T follicular helper cell (primary cell): ENCODE measurements around the gene KREMEN2.

Experiments
- DNase-seq: peaks from one replicate; pipeline ENCODE4 v3.0.0-alpha.2; 2020; ENCODE audit warnings: low read depth

KREMEN2 gene

GRCh38 chr16:2980227-2981176 lies 16.4 kb downstream of the KREMEN2 start, which contains the start of gene PKMYT1:
PKMYT1 (minus strand) TSS chr16:2980446; CDS start chr16:2979657, 789 bp downstream.
- peak; percentile 88 for DNase-seq

GRCh38 chr16:2981177-2981898 lies 17.3 kb downstream of the KREMEN2 start:
- no peak for DNase-seq

DNA sequence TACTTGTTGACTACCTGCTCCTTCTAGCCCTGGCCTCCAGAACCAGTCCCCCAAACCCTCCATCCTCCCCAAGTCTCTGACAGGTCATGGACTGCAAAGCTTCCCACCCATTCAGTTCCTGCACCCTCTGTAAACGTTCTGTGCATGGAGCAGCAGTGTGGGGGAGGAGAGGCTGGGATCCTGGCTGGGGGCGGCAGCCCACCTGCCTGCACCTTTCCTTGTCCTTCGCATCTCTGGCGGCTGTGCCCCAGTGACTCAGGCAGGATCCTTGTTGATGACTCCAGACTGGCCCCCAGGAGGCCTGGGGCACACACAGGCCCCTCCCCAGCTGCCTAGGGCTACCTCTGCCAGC lies 17.8 kb downstream of the KREMEN2 start:
- DNase-seq, result no peak

DNA sequence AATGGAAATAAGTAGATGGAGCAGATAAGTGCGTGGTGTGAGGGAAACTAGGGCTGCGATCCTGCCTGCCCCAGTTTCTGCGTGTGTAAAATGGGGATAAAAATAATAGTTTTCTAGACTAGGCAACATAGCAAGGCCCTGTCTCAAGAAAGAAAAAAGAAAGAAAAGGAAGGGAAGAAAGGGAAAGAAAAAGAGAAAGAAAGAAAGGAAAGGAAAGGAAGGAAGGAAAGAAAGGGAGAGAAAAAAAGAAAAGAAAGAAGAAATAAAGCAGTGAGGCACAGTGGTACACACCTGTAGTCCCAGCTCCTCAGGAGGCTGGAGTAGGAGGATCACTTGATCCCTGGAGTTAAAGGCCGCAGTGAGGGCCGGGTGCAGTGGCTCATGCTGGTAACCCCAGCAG lies 18.3 kb downstream of the KREMEN2 start:
- no peak for DNase-seq

- DNase-seq, result peak; percentile 38
Observed at GRCh38 chr16:2983706-2984136, 19.6 kb downstream of the KREMEN2 start.

- DNase-seq, result no peak
Observed at GRCh38 chr16:2985462-2985861, 21.4 kb downstream of the KREMEN2 start.

DNA sequence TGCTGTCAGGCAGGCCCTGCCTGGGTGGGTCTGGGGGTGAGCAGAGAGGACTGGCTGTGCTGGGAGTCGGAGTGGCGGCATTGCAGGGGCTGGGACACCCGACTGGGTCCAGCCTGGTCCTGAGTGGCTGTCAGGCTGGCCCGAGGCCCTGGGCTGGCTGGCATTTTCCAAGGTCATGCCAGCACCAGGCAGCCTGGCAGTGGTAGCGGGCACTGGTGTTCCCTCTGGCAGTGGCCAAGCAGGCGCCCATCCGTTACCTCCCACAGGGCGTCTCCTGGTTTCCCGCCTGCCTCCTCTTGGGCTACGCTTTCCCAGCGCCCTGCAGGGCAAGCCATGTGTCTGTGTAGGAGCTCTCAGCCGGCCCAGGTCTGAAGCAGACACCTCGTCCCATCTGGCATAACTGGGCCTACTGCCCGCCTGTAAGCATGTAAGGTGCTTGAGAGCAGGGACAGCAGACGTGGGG lies 21.8 kb downstream of the KREMEN2 start:
- DNase-seq, result no peak

GRCh38 chr16:2986623-2987188 lies 22.6 kb downstream of the KREMEN2 start:
- DNase-seq, result no peak

GRCh38 chr16:2987286-2987685 lies 23.2 kb downstream of the KREMEN2 start:
- DNase-seq, result no peak

DNA sequence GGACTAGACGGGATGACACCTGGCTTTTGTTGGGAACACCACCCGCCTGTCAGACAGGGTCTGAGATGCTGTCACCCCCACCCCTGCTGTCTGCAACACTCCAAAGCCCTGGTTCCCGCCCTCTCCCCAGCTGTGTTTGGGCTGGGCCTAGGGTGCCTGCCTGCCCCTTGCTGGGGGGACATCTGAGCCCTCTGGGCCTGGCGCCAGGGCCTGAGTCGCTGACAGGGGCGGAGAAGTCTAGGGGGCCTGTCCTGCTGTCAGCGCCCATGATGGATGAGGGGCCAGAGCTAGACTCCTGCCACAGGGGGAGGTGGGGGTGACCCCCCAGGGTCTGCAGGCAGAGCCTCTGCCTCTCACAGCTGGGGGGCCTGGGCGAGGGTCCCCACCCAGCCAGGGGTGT lies 23.8 kb downstream of the KREMEN2 start:
- no peak for DNase-seq

- DNase-seq, result no peak
Observed at GRCh38 chr16:2988590-2989099, 24.6 kb downstream of the KREMEN2 start.

DNA sequence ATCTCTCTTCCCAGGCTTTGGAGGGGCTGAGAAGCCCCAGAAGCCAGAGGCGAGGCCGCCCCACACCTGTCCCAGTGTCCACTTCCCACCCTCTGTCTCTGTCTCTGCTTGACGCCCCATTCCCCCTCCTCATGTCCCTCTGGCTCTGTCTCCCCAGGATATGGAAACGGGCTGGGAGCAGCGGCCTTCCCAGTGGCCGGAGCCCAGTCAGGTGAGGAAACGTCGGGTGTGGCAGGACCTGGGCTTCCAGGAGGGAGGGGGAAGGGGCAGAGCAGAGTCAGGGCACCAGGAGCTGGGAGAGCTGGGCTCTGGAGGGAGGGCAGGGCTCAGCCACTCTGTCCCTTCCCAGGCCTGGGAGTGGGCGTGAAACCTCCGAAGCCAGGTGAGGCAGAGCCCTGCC lies 26.8 kb downstream of the KREMEN2 start:
- no peak for DNase-seq

DNA sequence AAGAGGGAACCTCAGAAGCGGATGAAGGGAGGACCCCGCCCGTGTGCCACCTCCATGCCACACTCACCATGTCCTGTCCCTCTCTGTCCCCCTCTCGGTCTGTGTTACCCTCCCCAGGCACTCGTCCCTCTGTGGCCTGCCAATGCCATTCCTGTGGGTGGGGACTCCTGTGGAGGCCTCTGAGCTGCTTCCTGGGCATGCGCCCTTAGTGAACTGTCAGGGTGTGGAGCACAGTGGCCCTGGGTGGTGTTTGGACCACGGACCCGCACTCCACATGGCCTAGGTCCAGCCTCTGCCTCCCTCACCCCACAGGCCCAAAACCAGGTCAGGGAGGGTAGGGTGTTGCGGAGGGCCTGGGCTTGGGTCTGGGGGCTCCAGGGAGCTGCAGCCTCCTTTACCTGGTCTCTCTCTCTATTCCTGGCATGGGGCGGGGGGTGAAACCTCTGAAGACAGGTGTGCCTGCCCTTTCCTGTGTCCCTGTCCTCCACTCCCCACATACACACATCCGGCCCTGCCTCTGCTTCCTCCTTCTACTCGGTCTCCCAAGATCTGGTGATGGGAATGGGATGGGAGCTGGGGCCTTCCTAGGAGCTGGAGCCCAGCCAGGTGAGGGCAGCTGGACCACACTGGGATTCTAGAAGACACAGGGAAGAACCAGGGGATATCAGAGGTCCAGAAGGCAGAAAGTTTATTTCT lies 27.6 kb downstream of the KREMEN2 start:
- no peak for DNase-seq

DNA sequence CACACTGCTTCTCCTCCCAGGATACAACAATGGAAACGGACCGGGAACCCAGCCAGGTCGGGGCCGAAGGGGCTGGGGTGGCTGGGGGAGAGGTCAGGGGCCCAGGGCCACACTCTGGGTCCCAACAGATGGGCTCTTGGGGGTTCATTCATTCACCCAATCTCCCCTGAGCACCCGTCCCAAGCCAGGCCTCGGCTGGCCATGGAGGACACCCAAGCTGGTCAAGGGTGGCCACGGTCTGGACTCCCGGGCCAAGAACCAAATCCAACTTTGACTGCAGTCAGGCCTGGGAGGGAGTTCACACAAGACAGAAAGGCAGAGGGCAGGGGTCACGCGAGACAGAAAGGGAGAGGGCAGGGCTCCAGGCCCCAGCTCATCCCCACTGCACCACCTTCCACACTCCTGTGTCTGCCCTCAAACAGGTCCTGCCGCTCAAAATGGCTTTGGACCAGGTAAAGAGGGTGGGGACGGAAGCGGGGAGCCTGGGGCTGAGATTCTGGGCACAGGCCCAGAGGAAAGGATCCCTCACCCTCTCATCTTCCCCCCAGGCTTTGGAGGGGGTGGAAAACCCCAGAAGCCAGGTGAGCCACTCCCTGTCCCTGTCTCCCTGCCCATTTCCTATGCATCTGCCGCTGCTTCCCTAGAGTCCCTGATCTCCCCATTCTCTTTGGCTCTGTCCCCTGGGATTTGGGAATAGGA lies 28.5 kb downstream of the KREMEN2 start:
- DNase-seq, result no peak

- no peak for DNase-seq
Observed at GRCh38 chr16:2996298-2996697, 32.2 kb downstream of the KREMEN2 start.

- DNase-seq, result no peak
Observed at GRCh38 chr16:2999929-3000328, 35.9 kb downstream of the KREMEN2 start.

- DNase-seq, result no peak
Observed at GRCh38 chr16:3000540-3000939, 36.5 kb downstream of the KREMEN2 start.

DNA sequence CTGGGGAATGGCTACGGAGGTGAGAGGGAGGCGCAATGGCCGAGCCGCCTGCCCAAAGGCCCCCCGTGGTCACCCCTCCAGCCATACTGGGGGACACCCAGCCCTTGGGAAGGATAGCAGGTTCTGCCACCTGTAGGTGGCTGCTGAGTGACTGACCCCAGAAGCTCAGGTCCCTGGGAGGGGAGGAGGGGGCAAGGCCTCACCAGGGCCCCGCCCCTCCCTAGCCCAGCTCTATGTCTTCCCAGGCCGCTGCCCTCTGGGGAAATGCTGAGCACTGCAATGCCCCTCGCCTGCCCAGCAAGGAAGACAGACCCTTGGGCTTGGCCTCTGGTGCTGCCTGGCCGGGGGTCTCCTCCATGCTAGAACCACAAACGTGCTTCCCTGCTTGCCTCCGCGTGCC lies 37.2 kb downstream of the KREMEN2 start:
- no peak for DNase-seq

DNA sequence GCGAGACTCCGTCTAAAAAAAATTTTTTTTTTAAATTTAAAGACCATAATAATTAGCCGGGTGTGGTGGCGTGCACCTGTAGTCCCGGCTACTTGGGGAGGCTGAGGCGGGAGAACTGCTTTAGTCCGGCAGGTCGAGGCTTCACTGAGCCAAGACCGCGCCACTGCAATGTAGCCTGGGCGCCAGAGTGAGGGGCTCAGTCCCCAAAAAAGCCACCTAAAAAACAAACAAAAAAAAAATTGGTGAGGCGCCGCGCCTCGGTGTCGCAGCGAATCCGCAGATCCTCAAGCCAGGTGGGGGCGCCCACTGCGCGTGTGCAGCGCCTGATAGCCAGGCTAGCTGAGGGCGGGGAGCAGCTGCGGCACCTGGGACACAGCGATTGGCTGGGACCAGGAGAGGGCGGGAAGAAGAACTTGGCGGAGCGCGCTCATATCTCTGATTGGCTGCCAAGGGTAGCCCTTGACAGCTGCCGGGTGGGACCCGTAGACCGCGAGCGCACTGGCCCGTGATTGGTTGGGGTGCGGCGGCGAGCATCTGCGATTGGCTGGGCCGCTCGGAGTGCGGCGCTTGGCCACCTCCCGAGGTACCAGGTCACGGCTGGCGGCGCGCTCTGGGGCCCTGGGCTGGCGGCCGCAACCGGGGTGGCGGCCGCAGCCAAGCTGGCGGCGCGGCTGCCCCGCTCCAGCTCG lies 39.7 kb downstream of the KREMEN2 start:
- peak; percentile 94 for DNase-seq

DNA sequence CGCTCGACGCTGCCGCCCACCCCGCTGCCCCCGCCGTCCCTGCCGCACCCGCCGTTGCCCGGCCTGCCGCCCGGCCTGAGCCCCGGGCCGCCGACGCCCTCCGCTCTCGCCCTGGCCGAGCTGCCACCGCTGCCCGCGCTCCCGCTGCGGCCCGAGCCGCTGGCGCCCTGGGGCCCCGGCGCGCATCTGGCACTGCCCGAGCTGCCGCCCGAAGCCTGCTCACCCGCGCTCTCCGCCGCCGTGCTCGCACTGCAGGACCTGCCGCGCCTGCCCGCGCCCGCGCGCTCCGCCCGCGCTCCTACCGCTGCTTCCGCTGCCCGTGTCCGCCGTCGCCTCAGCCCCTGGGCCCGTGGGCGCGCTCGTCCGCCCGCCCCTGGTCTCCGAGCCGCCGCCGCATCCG lies 40.2 kb downstream of the KREMEN2 start:
- DNase-seq, result no peak
